SK-N-SH (cell line): ENCODE results near the gene RFX4. TPM values are rescaled to one million over a fixed set of nuclear protein-coding genes. Genes with fewer than 3 reads are reported as not detected.
"Not testable (repeated sequence)": the region's sequence is repeated elsewhere in the genome, so short reads cannot be mapped to it uniquely, and the experiment has no call there.

Experiments used
- CTCF ChIA-PET: fragments of 300-600, 350-600 bp; formaldehyde crosslinking; extraction: SDS; loops from one replicate; lab custom pipeline; 2021; lab: Yijun Ruan, JAX
- POLR2A ChIA-PET: fragments of 350-600 bp; sonication (Branson Sonifier 250); formaldehyde crosslinking; extraction: SDS; loops from one replicate; lab custom pipeline; 2020; ENCODE audit warnings: antibody characterized with exemption, inconsistent platforms; lab: Yijun Ruan, JAX
- DNase-seq: peaks from one replicate; pipeline ENCODE4 v3.0.0; 2012
- H2AFZ ChIP-seq: fragments of 200-600 bp; sonication (generic); 2 replicates; pipeline ENCODE4 v1.8.1; 2016; ENCODE audit warnings: antibody characterized with exemption, mild to moderate bottlenecking, low read depth
- H3F3A ChIP-seq: fragments of 200-600 bp; sonication (generic); replicated peaks from 2 replicates; pipeline ENCODE3; 2016; ENCODE audit warnings: antibody characterized with exemption, mild to moderate bottlenecking; ENCODE audit not compliant: insufficient read depth
- H3K27ac ChIP-seq, 2 experiments: fragments of 200-500 bp in 1 of 2; fragments of 200-600 bp in 1 of 2; sonication (Bioruptor generic) in 1 of 2; sonication (generic), shearing (Covaris generic) in 1 of 2; 2 replicates each; pipeline versions ENCODE4 v1.5.1 to v1.6.1; 2014 to 2016; ENCODE audit warnings: low read depth in 2 of 2, inconsistent platforms in 1 of 2, low read length in 1 of 2, mild to moderate bottlenecking in 1 of 2, mixed read lengths in 1 of 2
- H3K27me3 ChIP-seq: fragments of 200-600 bp; sonication (generic), shearing (Covaris generic); 2 replicates; pipeline ENCODE4 v1.6.1; 2016; ENCODE audit warnings: mixed run types; ENCODE audit not compliant: insufficient read depth
- H3K36me3 ChIP-seq, 2 experiments: fragments of 200-500 bp in 1 of 2; fragments of 200-600 bp in 1 of 2; sonication (Bioruptor generic) in 1 of 2; sonication (generic) in 1 of 2; replicated peaks in 1 of 2; 2 replicates each; pipeline versions ENCODE3 to v1.5.1; 2014 to 2016; ENCODE audit warnings: low read length in 1 of 2, mild to moderate bottlenecking in 1 of 2; ENCODE audit not compliant: insufficient read depth in 2 of 2, control insufficient read depth in 1 of 2
- H3K4me1 ChIP-seq, 2 experiments: fragments of 200-500 bp in 1 of 2; fragments of 200-600 bp in 1 of 2; sonication (Bioruptor generic) in 1 of 2; sonication (generic), shearing (Covaris generic) in 1 of 2; 2 replicates each; pipeline versions ENCODE4 v1.5.1 to v1.6.1; 2014 to 2016; ENCODE audit warnings: low read depth in 1 of 2, low read length in 1 of 2, mixed run types in 1 of 2; ENCODE audit not compliant: insufficient read depth in 2 of 2, control insufficient read depth in 1 of 2
- H3K4me2 ChIP-seq: fragments of 200-600 bp; sonication (generic), shearing (Covaris generic); 2 replicates; pipeline ENCODE4 v1.6.1; 2017; ENCODE audit warnings: mixed run types
- H3K4me3 ChIP-seq, 2 experiments: fragments of 200-500 bp in 1 of 2; fragments of 200-600 bp in 1 of 2; sonication (Bioruptor generic) in 1 of 2; sonication (generic), shearing (Covaris generic) in 1 of 2; 2 replicates each; pipeline versions ENCODE4 v1.5.1 to v1.8.1; 2014 to 2016; ENCODE audit warnings: low read depth in 2 of 2, inconsistent platforms in 1 of 2, low read length in 1 of 2, mild to moderate bottlenecking in 1 of 2, mixed read lengths in 1 of 2, moderate library complexity in 1 of 2
- H3K79me2 ChIP-seq: fragments of 200-600 bp; sonication (generic); 2 replicates; pipeline ENCODE4 v1.8.1; 2017; ENCODE audit warnings: mild to moderate bottlenecking; ENCODE audit not compliant: insufficient read depth
- H3K9ac ChIP-seq: fragments of 200-600 bp; sonication (generic); 2 replicates; pipeline ENCODE4 v1.6.1; 2017; ENCODE audit warnings: mixed run types
- H3K9me2 ChIP-seq: fragments of 200-600 bp; sonication (generic); 2 replicates; pipeline ENCODE4 v1.6.1; 2017; ENCODE audit warnings: mixed run types
- H3K9me3 ChIP-seq: fragments of 200-600 bp; sonication (generic); 2 replicates; pipeline ENCODE4 v1.6.1; 2017; ENCODE audit warnings: mixed run types, mild to moderate bottlenecking, moderate library complexity
- H4K20me1 ChIP-seq: fragments of 200-600 bp; sonication (generic); 2 replicates; pipeline ENCODE4 v1.6.1; 2017; ENCODE audit warnings: mild to moderate bottlenecking, mixed run types; ENCODE audit not compliant: insufficient read depth
- CHD2 ChIP-seq: fragments of 150-350 bp; IDR thresholded peaks from 2 replicates; pipeline ENCODE4 v1.6.1; 2018; ENCODE audit warnings: low read length; ENCODE audit not compliant: partially characterized antibody
- ELF1 ChIP-seq: IDR thresholded peaks from 2 replicates; pipeline ENCODE4 v1.4.0; 2012
- EP300 ChIP-seq, 2 experiments: IDR thresholded peaks; 2 replicates each; pipeline versions ENCODE4 v1.4.0 to v1.6.1; 2012; ENCODE audit warnings: borderline replicate concordance in 1 of 2, low read depth in 1 of 2, low read length in 1 of 2
- EZH2phosphoT487 ChIP-seq: fragments of 200-600 bp; sonication (generic); IDR thresholded peaks from 2 replicates; pipeline ENCODE4 v1.6.1; 2017; ENCODE audit warnings: low read depth, mixed run types, mild to moderate bottlenecking, antibody characterized with exemption, moderate library complexity, borderline replicate concordance
- FOXJ3 ChIP-seq: sonication (generic); formaldehyde crosslinking; IDR thresholded peaks from 2 replicates; pipeline ENCODE4 v1.5.1; 2020; ENCODE audit warnings: mild to moderate bottlenecking, missing genetic modification reagents
- FOXM1 ChIP-seq: IDR thresholded peaks from 2 replicates; pipeline ENCODE4 v1.4.0; 2012; ENCODE audit warnings: low read depth, mild to moderate bottlenecking
- GABPA ChIP-seq: IDR thresholded peaks from 2 replicates; pipeline ENCODE4 v1.4.0; 2012; ENCODE audit warnings: low read depth, mild to moderate bottlenecking
- GATA2 ChIP-seq: sonication (generic); formaldehyde crosslinking; IDR thresholded peaks from 2 replicates; pipeline ENCODE4 v1.5.0; 2020; ENCODE audit warnings: mild to moderate bottlenecking, missing genetic modification reagents
- JUND ChIP-seq: IDR thresholded peaks from 2 replicates; pipeline ENCODE4 v1.4.0; 2012
- MAX ChIP-seq: IDR thresholded peaks from 2 replicates; pipeline ENCODE4 v1.4.0; 2012; ENCODE audit warnings: low read depth
- NRF1 ChIP-seq: IDR thresholded peaks from 2 replicates; pipeline ENCODE4 v1.6.1; 2012; ENCODE audit warnings: low read depth, mild to moderate bottlenecking, low read length
- PBX3 ChIP-seq: IDR thresholded peaks from 2 replicates; pipeline ENCODE4; 2012
- POLR2AphosphoS5 ChIP-seq: IDR thresholded peaks from 2 replicates; pipeline ENCODE4 v1.6.1; 2012; ENCODE audit warnings: low read depth, low read length
- SIN3A ChIP-seq: IDR thresholded peaks from 2 replicates; pipeline ENCODE4 v1.6.1; 2012; ENCODE audit warnings: low read depth, mild to moderate bottlenecking, low read length, moderate library complexity, borderline replicate concordance
- SMC3 ChIP-seq: IDR thresholded peaks from 2 replicates; pipeline ENCODE4 v1.6.1; 2012; ENCODE audit warnings: low read depth, low read length, improper control_type of control experiment
- TAF1 ChIP-seq: IDR thresholded peaks from 2 replicates; pipeline ENCODE4 v1.6.1; 2012; ENCODE audit warnings: low read depth, mild to moderate bottlenecking, low read length, moderate library complexity, borderline replicate concordance
- TCF12 ChIP-seq: IDR thresholded peaks from 2 replicates; pipeline ENCODE4 v1.4.0; 2012
- TEAD4 ChIP-seq: IDR thresholded peaks from 2 replicates; pipeline ENCODE4 v1.4.0; 2012; ENCODE audit warnings: mild to moderate bottlenecking, borderline replicate concordance; ENCODE audit not compliant: insufficient read depth
- YY1 ChIP-seq: IDR thresholded peaks from 2 replicates; pipeline ENCODE4 v1.4.0; 2012; ENCODE audit warnings: low read depth, mild to moderate bottlenecking
- WGBS: methylation state at CpG from one replicate; pipeline ENCODE4 v1.1.6; 2017; ENCODE audit warnings: low lambda C conversion rate; 5-methylcytosine and 5-hydroxymethylcytosine counted together
- polyA plus RNA-seq, 3 experiments: library from polyadenylated mRNA; depleted of rRNA; stranded (reverse); fragments of >200 nt; gene quantifications; 2 replicates each; pipeline ENCODE4 v1.2.3, GENCODE V29; 2012

The RFX4 gene
- polyA plus RNA-seq, 1 of the 3 experiments (the other 2 are of a cell fraction) = not detected

GRCh38 chr12:106690569-106691305 lies 107.9 kb downstream of the RFX4 start:
- Histone ChIP-seq H3K4me3 (no peak overlapping the region), H3K27ac (no peak overlapping the region), H4K20me1 (no peaks in the 10 kb centered on the region), H3F3A (no peaks in the 10 kb centered on the region), H3K4me1 (no peaks in the 10 kb centered on the region)
- ChIA-PET POLR2A (no interaction called here), CTCF (interaction anchor here (1.7 kb wide), 1 partner anchor 16 kb away, joined by 5 read pairs; no protein-coding TSS in a partner anchor)
- no peak for TF ChIP-seq GABPA
- TF ChIP-seq GATA2 = no peak
- TF ChIP-seq YY1 = no peak
- no peak for TF ChIP-seq POLR2AphosphoS5
- no peak for TF ChIP-seq SIN3A
- TF ChIP-seq, all 33 proteins: peak for 0
- Histone ChIP-seq H3K9me2 (no peaks in the 10 kb centered on the region), H3K36me3 (no peaks in the 10 kb centered on the region), H3K9ac (no peak overlapping the region), H3K79me2 (no peaks in the 10 kb centered on the region), H2AFZ (no peak overlapping the region), H3K9me3 (no peaks in the 10 kb centered on the region), H3K4me2 (no peak overlapping the region), H3K27me3 (no peaks in the 10 kb centered on the region)
- 48% methylated on average over 3 of the region's 3 CpGs for WGBS
- DNase-seq = no peak

GRCh38 chr12:106692033-106692432 lies 109.2 kb downstream of the RFX4 start:
- H3K36me3 ChIP-seq, POLR2A ChIA-PET, H3K9ac ChIP-seq, H2AFZ ChIP-seq, H3K27me3 ChIP-seq, H4K20me1 ChIP-seq, H3K9me3 ChIP-seq, DNase-seq, H3K4me3 ChIP-seq, H3K79me2 ChIP-seq, H3F3A ChIP-seq, H3K9me2 ChIP-seq, H3K27ac ChIP-seq, H3K4me2 ChIP-seq, H3K4me1 ChIP-seq: not testable (repeated sequence)
- 64% methylated on average over 6 of the region's 6 CpGs for WGBS
- CTCF ChIA-PET = interaction anchor here (1.0 kb wide), 1 partner anchor 540 kb away, joined by 3 read pairs; no protein-coding TSS in a partner anchor

- no peak overlapping the region for H3K4me3 ChIP-seq
- CTCF ChIA-PET = interaction anchor here (0.9 to 1.0 kb wide), 2 partner anchors 306 to 541 kb away, joined by 3 to 4 read pairs; no protein-coding TSS in a partner anchor
- DNase-seq = no peak
- POLR2A ChIA-PET = no interaction called here
- H3K27ac ChIP-seq = no peak overlapping the region
- WGBS = 66% methylated on average over 6 of the region's 6 CpGs
- no peak overlapping the region for H2AFZ ChIP-seq
- TF ChIP-seq SIN3A (no peak), TAF1 (no peak), FOXM1 (no peak), CHD2 (no peak), PBX3 (no peak), EZH2phosphoT487 (no peak), TEAD4 (no peak), FOXJ3 (CRISPR knock-in tag) (no peak), SMC3 (no peak), GABPA (no peak), GATA2 (no peak), MAX (no peak), NRF1 (no peak), EP300 (IDR thresholded peaks at IDR 0.05; ENCODE audit: borderline replicate concordance in 1 of 2, low read depth in 1 of 2, low read length in 1 of 2) (no peak), TCF12 (no peak), ELF1 (no peak), JUND (no peak)
- no peak overlapping the region for H3K9ac ChIP-seq
- no peaks in the 10 kb centered on the region for H3K9me2 ChIP-seq
- no peaks in the 10 kb centered on the region for H3F3A ChIP-seq
- H3K27me3 ChIP-seq = no peaks in the 10 kb centered on the region
- H3K36me3 ChIP-seq = no peaks in the 10 kb centered on the region
- no peaks in the 10 kb centered on the region for H3K79me2 ChIP-seq
- no peaks in the 10 kb centered on the region for H3K9me3 ChIP-seq
- no peak overlapping the region for H3K4me2 ChIP-seq
- H3K4me1 ChIP-seq = peaks cover 0 to 3% of the 10 kb centered on the region in 2 experiments; a peak in 1 of 4 replicates
- H4K20me1 ChIP-seq = no peaks in the 10 kb centered on the region
These were observed 110.4 kb downstream of the RFX4 start for GRCh38 chr12:106692896-106693820.
